Naive thymus-derived CD4-positive, alpha-beta T cell (primary cell): ENCODE data around the gene DOCK2. TPM values are rescaled to one million over a fixed set of nuclear protein-coding genes. Genes with fewer than 3 reads are reported as not detected.

ENCODE experiments used
- ATAC-seq: fragments of 150-1000 bp; cut with Tn5 transposase; 2 replicates; pipeline ENCODE4 v1.10.0; 2021; ENCODE audit warnings: mild to moderate bottlenecking, moderate library complexity
- CTCF ChIA-PET: fragments of 350-600 bp; sonication (Branson Sonifier 250); formaldehyde crosslinking; loops from one replicate; lab custom pipeline; 2021; ENCODE audit warnings: antibody characterized with exemption; lab: Charles Lee
- POLR2A ChIA-PET: fragments of 350-600 bp; sonication (Branson Sonifier 250); formaldehyde crosslinking; loops from one replicate; lab custom pipeline; 2021; ENCODE audit warnings: antibody characterized with exemption, inconsistent platforms; lab: Charles Lee
- DNase-seq, 9 donors: peaks; one replicate each; pipeline versions ENCODE4 v3.0.0 to v3.0.0-alpha.2; 2020 to 2022; ENCODE audit warnings: mixed read lengths in 1 of 9
- H3K27ac ChIP-seq: one replicate; pipeline ENCODE4 v1.7.0; 2013; ENCODE audit warnings: mild to moderate bottlenecking, low read depth, low read length, moderate library complexity
- H3K27me3 ChIP-seq, 2 donors: one replicate each; pipeline ENCODE4 v1.7.0; 2013; ENCODE audit warnings: low read length in 2 of 2, mild to moderate bottlenecking in 2 of 2, moderate library complexity in 2 of 2; ENCODE audit not compliant: control insufficient read depth in 2 of 2, insufficient read depth in 2 of 2
- H3K36me3 ChIP-seq, 3 experiments: 1 replicate in 2 of 3; 2 replicates in 1 of 3; pipeline ENCODE4 v1.7.0; 2013; ENCODE audit warnings: low read length in 3 of 3, mild to moderate bottlenecking in 3 of 3, moderate library complexity in 1 of 3; ENCODE audit not compliant: insufficient read depth in 3 of 3, control insufficient read depth in 2 of 3
- H3K4me1 ChIP-seq, 2 donors: one replicate each; pipeline ENCODE4 v1.7.0; 2013; ENCODE audit warnings: low read length in 2 of 2, mild to moderate bottlenecking in 2 of 2, moderate library complexity in 1 of 2; ENCODE audit not compliant: control insufficient read depth in 2 of 2, insufficient read depth in 2 of 2
- H3K4me3 ChIP-seq: 2 replicates; pipeline ENCODE4 v1.7.0; 2013; ENCODE audit warnings: mild to moderate bottlenecking, low read length
- H3K9me3 ChIP-seq, 3 experiments: 1 replicate in 2 of 3; 2 replicates in 1 of 3; pipeline ENCODE4 v1.7.0; 2013; ENCODE audit warnings: low read length in 3 of 3; ENCODE audit not compliant: control insufficient read depth in 2 of 3
- H3K27ac Mint-ChIP-seq, 9 donors: one replicate each; pipeline ENCODE4 v1.8.0; 2020 to 2022; ENCODE audit warnings: mixed read lengths in 9 of 9, mild to moderate bottlenecking in 8 of 9, moderate library complexity in 5 of 9, inconsistent platforms in 2 of 9
- H3K27me3 Mint-ChIP-seq, 5 donors: one replicate each; pipeline ENCODE4 v1.8.0; 2021 to 2022; ENCODE audit warnings: mixed read lengths in 5 of 5, mild to moderate bottlenecking in 1 of 5
- H3K36me3 Mint-ChIP-seq, 5 donors: one replicate each; pipeline ENCODE4 v1.8.0; 2020 to 2022; ENCODE audit warnings: mixed read lengths in 5 of 5, mild to moderate bottlenecking in 3 of 5, inconsistent platforms in 1 of 5
- H3K4me1 Mint-ChIP-seq, 7 donors: one replicate each; pipeline ENCODE4 v1.8.0; 2020 to 2022; ENCODE audit warnings: mixed read lengths in 7 of 7, mild to moderate bottlenecking in 3 of 7, inconsistent platforms in 1 of 7
- H3K4me3 Mint-ChIP-seq, 10 donors: one replicate each; pipeline ENCODE4 v1.8.0; 2020 to 2022; ENCODE audit warnings: mild to moderate bottlenecking in 10 of 10, mixed read lengths in 10 of 10, moderate library complexity in 6 of 10, inconsistent platforms in 2 of 10
- H3K9me3 Mint-ChIP-seq, 11 donors: one replicate each; pipeline ENCODE4 v1.8.0; 2020 to 2022; ENCODE audit warnings: mixed read lengths in 11 of 11, mild to moderate bottlenecking in 4 of 11, inconsistent platforms in 1 of 11, moderate library complexity in 1 of 11
- intact Hi-C, 2 donors: fragments of 100-400 bp; cut with micrococcal nuclease; formaldehyde crosslinking; loops; one replicate each; pipeline ENCODE4 v1.15.1; 2023
- polyA plus RNA-seq, 2 donors: library from polyadenylated mRNA; unstranded; fragments of 300-500 nt; fragmentation: Illumina TruSeq; gene quantifications; one replicate each; pipeline ENCODE4 v1.2.3, GENCODE V29; 2021
- total RNA-seq, 6 experiments: library from RNA in 5 of 6; stranded (reverse) in 5 of 6; gene quantifications; 1 replicate in 5 of 6; 2 replicates in 1 of 6; pipeline ENCODE4 v1.2.3 and lab custom pipeline; 2021 to 2026

DOCK2 gene
- total and polyA plus RNA-seq, 7 experiments from 2014 or later: 63.7 to 345 (median 202) TPM

GRCh38 chr5:169921384-169921783, 284.3 kb downstream of the DOCK2 start:
- CTCF ChIA-PET: no interaction called here
- peaks cover 0 to 56% (median 27%) of the 10 kb centered on the region in 5 donors for H3K36me3 Mint-ChIP-seq
- intact Hi-C loops: no loop called here
- Histone ChIP-seq H3K4me1 (no peaks in the 10 kb centered on the region), H3K27ac (no peak overlapping the region), H3K4me3 (no peak overlapping the region), H3K27me3 (no peaks in the 10 kb centered on the region), H3K36me3 (peaks cover 0 to 4% (median 0%) of the 10 kb centered on the region in 3 experiments), H3K9me3 (no peaks in the 10 kb centered on the region)
- H3K4me1 Mint-ChIP-seq: peaks cover 0 to 36% (median 10%) of the 10 kb centered on the region in 7 donors
- H3K27ac Mint-ChIP-seq: peak overlapping the region in 1 of 9 donors; percentile 17
- no peaks in the 10 kb centered on the region for H3K9me3 Mint-ChIP-seq
- no peak for ATAC-seq
- DNase-seq: no peak
- no peaks in the 10 kb centered on the region for H3K27me3 Mint-ChIP-seq
- POLR2A ChIA-PET: no interaction called here
- no peak overlapping the region for H3K4me3 Mint-ChIP-seq

- ATAC-seq: no peak
- H3K4me1 ChIP-seq: no peaks in the 10 kb centered on the region
- intact Hi-C loops: no loop called here
- Mint-ChIP-seq H3K4me1 (peaks cover 5 to 39% (median 15%) of the 10 kb centered on the region in 7 donors), H3K9me3 (no peaks in the 10 kb centered on the region), H3K36me3 (peaks cover 3 to 58% (median 31%) of the 10 kb centered on the region in 5 donors), H3K4me3 (no peak overlapping the region), H3K27me3 (no peaks in the 10 kb centered on the region), H3K27ac (no peak overlapping the region)
- H3K27ac ChIP-seq: no peak overlapping the region
- no peaks in the 10 kb centered on the region for H3K27me3 ChIP-seq
- POLR2A ChIA-PET: no interaction called here
- no peak for DNase-seq
- peaks cover 0 to 4% (median 0%) of the 10 kb centered on the region in 3 experiments for H3K36me3 ChIP-seq
- no peak overlapping the region for H3K4me3 ChIP-seq
- CTCF ChIA-PET: no interaction called here
- H3K9me3 ChIP-seq: no peaks in the 10 kb centered on the region
Observed at GRCh38 chr5:169921949-169922348, 284.9 kb downstream of the DOCK2 start.

GRCh38 chr5:169922474-169922873, 285.4 kb downstream of the DOCK2 start:
- Mint-ChIP-seq H3K4me3 (no peak overlapping the region), H3K4me1 (peaks cover 6 to 44% (median 17%) of the 10 kb centered on the region in 7 donors), H3K36me3 (peaks cover 5 to 58% (median 30%) of the 10 kb centered on the region in 5 donors), H3K9me3 (no peaks in the 10 kb centered on the region), H3K27ac (peak overlapping the region in 1 of 9 donors; percentile 25), H3K27me3 (no peaks in the 10 kb centered on the region)
- Histone ChIP-seq H3K4me3 (no peak overlapping the region), H3K27ac (no peak overlapping the region), H3K9me3 (no peaks in the 10 kb centered on the region), H3K36me3 (peaks cover 0 to 4% (median 0%) of the 10 kb centered on the region in 3 experiments), H3K4me1 (no peaks in the 10 kb centered on the region), H3K27me3 (no peaks in the 10 kb centered on the region)
- ChIA-PET POLR2A (no interaction called here), CTCF (no interaction called here)
- intact Hi-C loops: no loop called here
- DNase-seq (no peak), ATAC-seq (no peak)

GRCh38 chr5:169923988-169924387, 286.9 kb downstream of the DOCK2 start:
- ATAC-seq (no peak), DNase-seq (no peak)
- Histone ChIP-seq H3K4me1 (no peaks in the 10 kb centered on the region), H3K4me3 (no peak overlapping the region), H3K27me3 (no peaks in the 10 kb centered on the region), H3K9me3 (no peaks in the 10 kb centered on the region), H3K27ac (no peak overlapping the region), H3K36me3 (peaks cover 0 to 4% (median 0%) of the 10 kb centered on the region in 3 experiments)
- Mint-ChIP-seq H3K36me3 (peaks cover 5 to 59% (median 32%) of the 10 kb centered on the region in 5 donors), H3K27me3 (no peaks in the 10 kb centered on the region), H3K27ac (peak overlapping the region in 1 of 9 donors; percentile 12), H3K4me3 (no peak overlapping the region), H3K4me1 (peaks cover 6 to 53% (median 23%) of the 10 kb centered on the region in 7 donors), H3K9me3 (no peaks in the 10 kb centered on the region)
- intact Hi-C loops: no loop called here
- ChIA-PET POLR2A (no interaction called here), CTCF (no interaction called here)

- Mint-ChIP-seq H3K27me3 (no peaks in the 10 kb centered on the region), H3K4me1 (peaks cover 26 to 79% (median 66%) of the 10 kb centered on the region in 7 donors), H3K27ac (peak overlapping the region in 3 of 9 donors; percentile 35 to 64 (median 58)), H3K9me3 (peaks cover 0 to 4% (median 0%) of the 10 kb centered on the region in 11 donors), H3K4me3 (peak overlapping the region in 1 of 10 donors; percentile 25), H3K36me3 (peaks cover 3 to 72% (median 28%) of the 10 kb centered on the region in 5 donors)
- H3K36me3 ChIP-seq: peaks cover 0 to 26% (median 0%) of the 10 kb centered on the region in 3 experiments
- CTCF ChIA-PET: no interaction called here
- ATAC-seq (no peak), DNase-seq (no peak)
- no peaks in the 10 kb centered on the region for H3K9me3 ChIP-seq
- no peaks in the 10 kb centered on the region for H3K27me3 ChIP-seq
- H3K4me3 ChIP-seq: no peak overlapping the region
- POLR2A ChIA-PET: no interaction called here
- intact Hi-C loops: no loop called here
- peaks cover 6 to 10% of the 10 kb centered on the region in 2 donors for H3K4me1 ChIP-seq
- H3K27ac ChIP-seq: no peak overlapping the region
Observed at GRCh38 chr5:169933127-169933526, 296.1 kb downstream of the DOCK2 start.

GRCh38 chr5:169933616-169934015, 296.5 kb downstream of the DOCK2 start:
- ChIA-PET POLR2A (no interaction called here), CTCF (no interaction called here)
- no peaks in the 10 kb centered on the region for H3K27me3 Mint-ChIP-seq
- no peak overlapping the region for H3K4me3 Mint-ChIP-seq
- peak overlapping the region in 2 of 9 donors; percentile 52 to 63 for H3K27ac Mint-ChIP-seq
- H3K9me3 ChIP-seq: no peaks in the 10 kb centered on the region
- H3K9me3 Mint-ChIP-seq: peaks cover 0 to 4% (median 0%) of the 10 kb centered on the region in 11 donors
- H3K4me3 ChIP-seq: no peak overlapping the region
- H3K27ac ChIP-seq: no peak overlapping the region
- ATAC-seq (no peak), DNase-seq (no peak)
- no peaks in the 10 kb centered on the region for H3K27me3 ChIP-seq
- H3K4me1 ChIP-seq: peaks cover 6 to 10% of the 10 kb centered on the region in 2 donors
- H3K36me3 Mint-ChIP-seq: peaks cover 3 to 71% (median 25%) of the 10 kb centered on the region in 5 donors
- intact Hi-C loops: no loop called here
- H3K4me1 Mint-ChIP-seq: peaks cover 26 to 76% (median 61%) of the 10 kb centered on the region in 7 donors
- H3K36me3 ChIP-seq: peaks cover 0 to 26% (median 0%) of the 10 kb centered on the region in 3 experiments

GRCh38 chr5:169934990-169935389, 297.9 kb downstream of the DOCK2 start:
- H3K27me3 ChIP-seq: no peaks in the 10 kb centered on the region
- Mint-ChIP-seq H3K4me3 (peak overlapping the region in 1 of 10 donors; percentile 7), H3K27ac (peak overlapping the region in 5 of 9 donors; percentile 25 to 47 (median 26)), H3K9me3 (peaks cover 0 to 4% (median 0%) of the 10 kb centered on the region in 11 donors), H3K36me3 (peaks cover 3 to 64% (median 25%) of the 10 kb centered on the region in 5 donors), H3K27me3 (no peaks in the 10 kb centered on the region), H3K4me1 (peaks cover 26 to 69% (median 67%) of the 10 kb centered on the region in 7 donors)
- peaks cover 6 to 10% of the 10 kb centered on the region in 2 donors for H3K4me1 ChIP-seq
- H3K27ac ChIP-seq: no peak overlapping the region
- ChIA-PET CTCF (no interaction called here), POLR2A (no interaction called here)
- H3K4me3 ChIP-seq: no peak overlapping the region
- intact Hi-C loops: no loop called here
- ATAC-seq (no peak), DNase-seq (no peak)
- H3K9me3 ChIP-seq: no peaks in the 10 kb centered on the region
- peaks cover 0 to 26% (median 0%) of the 10 kb centered on the region in 3 experiments for H3K36me3 ChIP-seq
